Measurements from ENCODE around the gene CYSTM1. TPM values are rescaled to one million over a fixed set of nuclear protein-coding genes. Genes with fewer than 3 reads are reported as not detected.

CYSTM1 gene
- polyA plus RNA-seq (2013, experiment 1 of 2; ENCODE audit: insufficient read length), result 30.6 TPM
- 32.0 TPM for polyA plus RNA-seq (2013, experiment 2 of 2; ENCODE audit: insufficient read length)

- DNase-seq, result peak; percentile 87
These were observed at the start of gene CYSTM1 for GRCh38 chr5:140174465-140175366. TSS of gene CYSTM1 (plus strand) at chr5:140175188. CDS start at chr5:140194466, 19,278 bp downstream.

GRCh38 chr5:140125637-140126036 lies 49.4 kb upstream of the CYSTM1 start, which contains the start of gene IGIP:
TSS of gene IGIP (plus strand) at chr5:140125937. CDS start at chr5:140128477, 2,540 bp downstream.
- DNase-seq, result no peak

GRCh38 chr5:140126315-140127012 lies 48.5 kb upstream of the CYSTM1 start:
- no peak for DNase-seq

GRCh38 chr5:140128376-140128775 lies 46.6 kb upstream of the CYSTM1 start:
- no peak for DNase-seq

GRCh38 chr5:140130949-140131733 lies 43.8 kb upstream of the CYSTM1 start:
- DNase-seq, result no peak

GRCh38 chr5:140131967-140132409 lies 43.0 kb upstream of the CYSTM1 start:
- peak; percentile 95 for DNase-seq

- DNase-seq, result no peak
These were observed 41.3 kb upstream of the CYSTM1 start for GRCh38 chr5:140133514-140134167.

GRCh38 chr5:140134277-140134935 lies 40.6 kb upstream of the CYSTM1 start:
- no peak for DNase-seq

- DNase-seq, result no peak
These were observed 39.9 kb upstream of the CYSTM1 start for GRCh38 chr5:140135127-140135526.

- DNase-seq, result no peak
These were observed 38.4 kb upstream of the CYSTM1 start for GRCh38 chr5:140136624-140137023.

GRCh38 chr5:140140435-140140834 lies 34.6 kb upstream of the CYSTM1 start:
- no peak for DNase-seq

- DNase-seq, result no peak
These were observed 33.7 kb upstream of the CYSTM1 start for GRCh38 chr5:140141241-140141640.

GRCh38 chr5:140142246-140142645 lies 32.7 kb upstream of the CYSTM1 start:
- no peak for DNase-seq

GRCh38 chr5:140142856-140143255 lies 32.1 kb upstream of the CYSTM1 start:
- no peak for DNase-seq

- no peak for DNase-seq
These were observed 31.3 kb upstream of the CYSTM1 start for GRCh38 chr5:140143521-140144258.

- no peak for DNase-seq
These were observed 29.7 kb upstream of the CYSTM1 start for GRCh38 chr5:140145256-140145655.

- DNase-seq, result peak; percentile 78
These were observed 29.0 kb upstream of the CYSTM1 start for GRCh38 chr5:140145818-140146522.

- no peak for DNase-seq
These were observed 28.5 kb upstream of the CYSTM1 start for GRCh38 chr5:140146523-140146842.

- DNase-seq, result no peak
These were observed 27.5 kb upstream of the CYSTM1 start for GRCh38 chr5:140147460-140147859.

GRCh38 chr5:140148508-140148907 lies 26.5 kb upstream of the CYSTM1 start:
- DNase-seq, result peak; percentile 44

Data from fibroblast of skin of back (primary cell).